ENCODE measurements around the gene UBE2I.
"Not testable (repeated sequence)": the region's sequence is repeated elsewhere in the genome, so short reads cannot be mapped to it uniquely, and the experiment has no call there.

Gene UBE2I

DNA sequence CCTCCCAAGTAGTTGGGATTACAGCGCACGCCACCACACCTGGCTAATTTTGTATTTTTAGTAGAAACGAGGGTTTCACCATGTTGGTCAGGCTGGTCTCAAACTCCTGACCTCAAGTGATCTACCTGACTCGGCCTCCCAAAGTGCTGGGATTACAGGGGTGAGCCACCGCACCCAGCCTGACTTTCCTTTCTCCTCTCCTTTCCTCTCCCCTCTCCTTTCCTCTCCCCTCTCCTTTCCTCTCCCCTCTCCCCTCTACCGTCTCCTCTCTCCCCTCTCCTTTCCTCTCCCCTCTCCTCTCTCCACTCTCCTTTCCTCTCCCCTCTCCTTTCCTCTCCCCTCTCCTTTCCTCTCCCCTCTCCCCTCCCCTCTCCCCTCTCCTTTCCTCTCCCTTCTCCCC lies 17.2 kb upstream of the UBE2I start:
- DNase-seq = not testable (repeated sequence)

DNA sequence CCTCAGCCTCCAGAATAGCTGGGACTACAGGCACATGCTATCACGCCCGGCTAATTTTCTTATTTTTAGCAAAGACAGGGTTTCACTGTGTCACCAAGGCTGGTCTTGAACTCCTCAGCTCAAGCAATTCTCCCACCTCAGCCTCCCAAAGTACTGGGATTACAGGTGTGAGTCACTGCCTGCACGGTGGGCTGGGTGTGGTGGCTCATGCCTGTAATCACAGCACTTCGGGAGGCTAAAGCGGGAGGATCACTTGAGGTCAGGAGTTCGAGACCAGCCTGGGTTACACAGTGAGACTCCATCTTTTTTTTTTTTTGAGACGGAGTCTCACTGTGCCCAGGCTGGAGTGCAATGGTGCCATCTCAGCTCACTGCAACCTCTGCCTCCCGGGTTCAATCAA lies 16.6 kb upstream of the UBE2I start:
- DNase-seq = not testable (repeated sequence)

DNA sequence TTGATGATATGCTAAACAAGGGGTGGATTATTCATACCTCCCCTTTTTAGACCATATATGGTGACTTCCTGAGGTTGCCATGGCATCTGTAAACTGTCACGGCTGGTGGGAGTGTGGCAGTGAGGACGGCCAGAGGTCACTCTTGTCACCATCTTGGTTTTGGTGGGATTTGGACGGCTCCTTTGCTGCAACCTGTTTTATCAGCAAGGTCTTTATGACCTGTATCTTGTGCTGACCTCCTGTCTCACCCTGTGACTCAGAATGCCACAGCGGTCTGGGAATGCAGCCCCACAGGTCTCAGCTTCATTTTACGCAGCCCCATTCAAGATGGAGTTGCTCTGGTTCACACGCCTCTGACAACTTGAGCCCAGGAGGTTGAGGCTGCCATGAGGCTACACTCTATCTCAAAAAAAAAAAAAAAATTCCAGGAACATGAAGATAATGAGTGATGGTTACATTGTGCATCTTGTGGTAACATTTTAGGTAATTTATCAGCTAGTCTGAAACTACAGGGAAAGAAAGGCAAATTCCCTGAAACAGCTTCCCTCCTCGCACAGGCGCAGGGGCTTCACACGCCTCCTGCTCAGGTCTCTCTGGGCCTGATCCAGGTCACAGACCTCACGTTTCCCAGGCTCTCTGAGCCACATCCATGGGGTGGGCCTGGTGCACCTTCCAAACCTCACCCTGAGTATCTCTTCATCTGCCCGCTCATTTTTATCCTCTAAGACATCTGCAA lies 15.3 kb upstream of the UBE2I start:
- no peak for DNase-seq

DNA sequence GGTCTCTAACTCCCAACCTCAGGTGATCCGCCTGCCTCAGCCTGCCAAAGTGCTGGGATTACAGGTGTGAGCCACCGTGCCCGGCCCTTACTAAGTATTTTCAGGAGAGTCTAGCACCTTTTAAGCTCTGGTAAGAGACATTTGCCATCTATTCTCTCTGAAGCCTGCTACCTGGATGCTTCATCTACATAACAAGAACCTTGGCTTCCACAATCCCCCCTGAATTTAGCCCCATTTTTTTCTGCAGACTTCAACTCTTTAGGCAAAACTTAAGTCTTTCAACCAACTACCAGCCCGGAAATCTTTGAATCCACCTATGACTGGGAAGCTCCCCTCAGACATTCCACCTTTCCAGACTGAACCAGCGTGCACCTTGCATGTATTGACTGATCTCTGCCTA lies 14.0 kb upstream of the UBE2I start:
- DNase-seq = no peak

DNA sequence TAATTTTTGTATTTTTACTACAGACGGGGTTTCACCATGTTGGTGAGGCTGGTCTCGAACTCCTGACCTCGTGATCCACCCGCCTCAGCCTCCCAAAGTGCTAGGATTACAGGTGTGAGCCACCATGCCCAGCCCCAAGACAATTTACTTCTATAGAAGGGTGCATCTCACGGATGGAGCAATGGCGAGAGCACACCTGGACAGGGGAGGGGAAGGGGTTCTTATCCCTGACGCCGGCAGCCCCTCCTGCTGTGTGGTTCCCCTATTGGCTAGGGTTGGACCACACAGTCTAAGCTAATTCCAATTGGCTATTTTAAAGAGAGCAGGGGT lies 12.8 kb upstream of the UBE2I start:
- DNase-seq = not testable (repeated sequence)

DNA sequence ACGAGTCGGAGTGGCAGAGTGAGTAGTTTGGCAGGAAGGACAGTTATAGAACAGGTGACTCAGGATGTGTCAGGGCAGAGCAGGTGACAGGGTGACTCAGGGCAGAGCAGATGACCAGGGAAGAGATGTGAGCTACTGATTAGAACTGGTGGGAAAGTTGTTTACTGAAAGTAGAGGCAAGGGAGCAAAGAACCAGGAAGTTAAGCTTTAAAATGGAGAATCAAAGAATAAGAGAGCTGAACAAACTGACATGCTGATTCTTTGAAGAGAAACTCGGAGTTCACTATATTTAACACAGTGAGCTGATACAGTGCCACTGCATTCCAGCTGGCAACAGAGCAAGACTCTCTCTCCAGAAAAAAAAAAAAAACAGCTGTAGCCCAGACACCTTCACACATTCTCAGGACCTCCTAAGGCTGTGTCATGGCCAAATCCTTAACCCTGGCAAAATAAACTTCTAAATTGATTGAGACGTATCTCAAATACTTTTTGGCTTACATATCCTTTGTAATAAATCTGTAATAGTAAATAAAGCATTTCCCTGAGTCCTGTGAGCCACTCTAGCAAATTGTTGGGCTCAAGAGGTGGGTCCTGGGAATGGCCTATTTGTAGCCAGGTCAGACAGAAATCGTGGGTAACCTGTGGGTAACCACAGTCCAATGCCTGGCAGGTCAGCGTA lies 12.3 kb upstream of the UBE2I start:
- DNase-seq = no peak

DNA sequence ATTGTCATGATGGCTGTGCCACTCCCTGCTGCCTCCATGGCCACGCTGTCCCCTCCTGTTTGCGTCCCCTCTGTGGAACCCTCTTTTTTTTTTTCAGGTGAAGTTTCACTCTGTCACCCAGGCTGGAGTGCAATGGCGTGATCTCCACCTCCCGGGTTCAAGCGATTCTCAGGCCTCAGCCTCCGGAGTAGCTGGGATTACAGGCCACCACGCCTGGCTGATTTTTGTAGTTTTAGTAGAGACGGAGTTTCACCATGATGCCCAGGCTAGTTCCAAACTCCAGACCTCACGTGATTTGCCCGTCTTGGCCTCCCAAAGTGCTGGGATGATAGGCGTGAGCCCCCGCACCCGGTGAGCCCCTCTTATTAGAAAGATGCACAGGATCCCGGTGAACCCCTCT lies 11.0 kb upstream of the UBE2I start:
- no peak for DNase-seq

DNA sequence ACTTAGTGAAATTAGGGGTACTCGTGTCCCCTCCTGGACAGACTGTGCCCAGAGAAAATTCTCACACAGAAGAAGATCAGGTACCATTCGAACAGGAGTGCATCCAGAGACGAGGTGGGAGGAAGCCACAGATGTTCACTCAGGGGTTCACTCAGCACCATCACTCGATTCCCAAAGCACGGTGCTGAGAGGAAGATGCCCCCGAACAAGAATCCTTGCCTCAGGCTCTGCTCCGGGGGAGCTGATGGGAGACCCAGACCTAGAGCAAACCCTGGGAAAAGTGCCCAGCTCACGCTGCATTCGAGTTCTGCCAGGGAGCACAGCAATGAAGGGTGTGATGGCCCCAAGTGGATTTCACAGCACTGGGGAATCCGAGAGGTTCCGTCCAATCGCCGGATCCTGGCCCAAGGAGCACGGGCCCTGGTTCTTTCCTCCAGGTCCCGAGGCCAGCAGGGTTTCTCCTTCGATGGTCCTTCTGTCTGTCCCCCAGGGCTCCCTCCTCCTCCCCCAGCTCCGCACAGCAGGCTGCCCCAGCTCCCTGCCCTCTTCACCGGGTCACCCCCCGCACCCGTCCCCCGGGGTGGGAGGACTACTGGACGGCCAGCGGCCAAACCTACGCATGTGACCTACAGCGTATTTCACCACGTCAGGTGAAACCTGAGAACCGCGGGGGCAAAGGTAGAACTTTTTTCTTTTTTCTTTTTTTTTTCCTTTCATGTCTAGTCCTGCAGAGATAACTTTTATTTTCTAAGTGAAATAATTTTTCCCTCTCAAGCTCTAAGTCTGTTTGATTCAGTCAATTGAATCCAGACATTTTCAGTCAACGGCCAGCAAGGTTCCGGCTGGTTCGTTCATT lies 10.2 kb upstream of the UBE2I start:
- DNase-seq = no peak

DNA sequence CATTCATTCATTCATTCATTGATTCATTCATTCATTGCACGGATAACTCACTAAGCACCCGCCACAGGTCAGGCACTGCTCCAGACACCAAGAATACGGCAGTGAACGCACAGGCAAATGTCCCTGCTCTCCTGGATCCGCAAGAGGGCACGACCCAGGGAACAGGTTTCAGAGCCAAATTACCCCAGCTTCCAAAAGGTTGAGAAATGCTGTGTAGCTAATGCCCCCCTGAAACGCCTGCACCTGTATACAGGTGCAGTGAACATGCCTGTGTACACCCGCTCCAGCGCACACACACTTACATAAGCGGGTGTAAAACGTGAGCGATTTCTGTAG lies 9.6 kb upstream of the UBE2I start:
- no peak for DNase-seq

DNA sequence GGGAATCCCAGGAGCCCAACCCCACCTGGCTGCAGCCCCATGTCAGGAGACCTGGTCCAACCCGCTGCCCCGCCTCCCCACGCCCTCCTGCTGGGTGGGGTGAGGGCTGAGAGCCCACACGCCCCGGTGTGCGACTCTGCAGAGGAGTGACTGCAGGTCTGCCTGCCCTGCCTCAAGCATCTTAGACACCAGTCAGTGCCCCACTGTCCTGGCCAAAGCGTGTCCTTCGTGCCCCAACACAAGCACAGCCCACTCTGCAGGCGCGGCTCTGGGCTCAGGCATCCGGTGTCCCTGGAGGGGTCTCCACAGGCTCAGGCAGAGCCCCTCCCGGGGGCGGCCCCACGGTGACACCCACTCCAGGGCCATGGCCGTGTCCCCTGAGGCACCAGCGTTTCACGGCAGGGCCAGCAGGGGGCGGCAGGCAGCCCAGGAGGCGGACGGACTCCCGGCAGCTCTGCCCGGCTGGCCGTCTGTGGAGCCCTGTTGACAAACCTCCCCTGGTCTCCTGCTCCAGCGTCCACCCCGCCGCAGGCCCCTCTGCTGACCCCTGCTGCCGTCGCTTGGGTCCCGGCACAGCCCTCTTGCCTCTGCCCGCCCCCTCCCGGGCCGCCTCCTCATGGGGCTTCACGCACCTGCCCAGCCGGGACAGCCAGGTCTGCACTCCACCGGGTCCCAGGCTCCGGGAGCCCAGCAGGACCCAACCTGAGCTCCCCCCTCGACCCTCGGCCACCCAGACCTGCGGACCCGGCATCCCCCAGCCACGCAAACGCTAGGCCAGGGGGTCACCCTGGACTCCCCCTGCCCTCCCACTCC lies 8.6 kb upstream of the UBE2I start:
- peak in 35 of 56 donors; percentile 4 to 70 (median 21) for DNase-seq

DNA sequence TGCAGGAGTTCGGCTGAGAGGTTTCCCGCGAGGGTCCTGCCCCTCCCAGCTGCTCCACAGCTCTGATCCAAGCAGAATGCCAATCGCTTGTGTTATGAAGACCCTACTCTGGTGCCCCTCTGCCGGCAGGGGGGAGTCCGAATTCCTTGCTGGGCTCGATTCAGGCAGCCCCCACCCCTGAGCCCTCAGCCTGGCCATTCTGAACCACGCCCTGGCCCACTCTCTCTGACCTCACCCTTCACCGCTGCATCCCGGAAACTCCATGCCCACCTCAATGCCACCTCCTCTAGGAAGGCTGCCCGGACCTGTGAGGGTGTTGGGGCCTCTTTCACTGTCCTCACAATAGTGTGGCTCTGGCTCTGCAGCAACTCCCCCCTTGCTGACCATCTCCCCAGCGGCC lies 7.9 kb upstream of the UBE2I start:
- DNase-seq = no peak

DNA sequence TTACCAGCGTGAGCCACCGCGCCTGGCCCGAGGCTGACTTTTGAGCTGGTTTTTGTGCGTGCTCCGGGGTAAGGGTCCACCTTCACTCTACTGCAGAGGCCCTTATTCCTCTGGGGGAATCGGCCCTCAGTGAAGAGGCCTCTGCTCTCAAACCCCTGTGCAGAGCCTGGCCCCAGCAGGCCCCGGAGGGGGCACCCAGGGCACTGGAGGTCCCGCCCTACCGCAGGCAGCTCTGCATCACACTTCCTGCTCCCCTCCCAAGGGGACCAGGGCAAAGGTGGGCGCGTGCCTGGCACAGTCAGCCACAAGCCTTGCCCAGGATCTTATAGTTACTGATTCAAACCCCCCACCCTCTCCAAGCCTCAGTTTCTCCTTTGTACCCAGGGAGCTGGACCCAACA lies 3.6 kb upstream of the UBE2I start:
- no peak for DNase-seq

DNA sequence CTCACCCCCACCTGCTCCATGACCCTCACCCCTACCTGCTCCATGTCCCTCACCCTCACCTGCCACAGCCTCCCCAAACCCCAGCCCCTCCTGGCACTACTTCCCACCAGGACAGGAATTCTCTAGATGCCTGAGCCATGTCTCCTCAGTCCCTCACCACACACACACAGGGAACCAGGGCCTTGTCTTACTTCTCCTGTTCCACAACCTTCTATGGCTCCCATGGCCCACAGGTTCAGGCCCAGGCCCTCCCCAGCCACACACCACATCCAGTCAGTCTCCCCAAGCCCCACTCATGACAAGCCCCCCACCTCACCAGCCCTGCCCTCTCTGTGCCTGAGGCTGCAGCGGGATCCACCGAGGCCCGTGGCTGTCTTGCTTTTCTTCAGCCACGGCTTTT lies 3.1 kb upstream of the UBE2I start:
- DNase-seq = no peak

DNA sequence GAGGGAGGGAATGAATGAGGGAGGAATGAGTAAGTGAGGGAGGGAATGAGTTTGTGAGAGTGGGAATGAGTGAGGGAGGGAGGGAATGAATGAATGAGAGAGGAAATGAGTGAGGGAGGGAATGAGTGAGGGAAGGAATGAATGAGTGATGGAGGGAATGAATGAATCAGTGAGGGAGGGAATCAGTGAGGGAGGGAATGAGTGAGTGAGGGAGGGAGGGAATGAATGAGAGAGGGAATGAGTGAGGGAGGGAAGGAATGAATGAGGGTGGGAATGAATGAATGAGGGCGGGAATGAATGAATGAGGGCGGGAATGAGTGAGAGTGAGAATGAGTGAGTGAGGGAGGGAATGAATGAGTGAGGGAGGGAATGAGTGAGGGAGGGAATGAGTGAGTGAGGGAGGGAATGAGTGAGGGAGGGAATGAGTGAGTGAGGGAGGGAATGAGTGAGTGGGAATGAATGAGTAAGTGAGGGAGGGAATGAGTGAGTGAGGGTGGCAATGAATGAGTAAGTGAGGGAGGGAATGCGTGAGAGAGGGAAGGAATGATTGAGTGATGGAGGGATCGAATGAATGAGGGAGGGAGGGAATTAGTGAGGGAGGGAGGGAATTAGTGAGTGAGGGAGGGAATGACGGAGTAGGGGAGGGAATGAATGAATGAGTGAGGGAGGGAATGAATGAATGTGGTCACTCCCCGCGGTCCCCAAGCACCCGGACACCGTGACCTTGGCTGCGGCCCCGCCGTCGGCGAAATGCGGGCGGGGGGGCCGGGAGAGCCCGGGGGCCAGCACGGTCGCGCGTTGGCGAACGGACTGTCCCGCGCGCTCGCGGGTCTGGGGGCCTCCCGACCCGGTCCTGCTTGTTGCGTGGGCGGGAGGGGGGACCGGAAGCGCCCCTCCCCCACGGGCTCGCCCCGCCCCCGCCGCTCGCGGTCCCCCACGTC lies 1.1 kb upstream of the UBE2I start:
- DNase-seq = peak in 2 of 56 donors; percentile 53 to 86

DNA sequence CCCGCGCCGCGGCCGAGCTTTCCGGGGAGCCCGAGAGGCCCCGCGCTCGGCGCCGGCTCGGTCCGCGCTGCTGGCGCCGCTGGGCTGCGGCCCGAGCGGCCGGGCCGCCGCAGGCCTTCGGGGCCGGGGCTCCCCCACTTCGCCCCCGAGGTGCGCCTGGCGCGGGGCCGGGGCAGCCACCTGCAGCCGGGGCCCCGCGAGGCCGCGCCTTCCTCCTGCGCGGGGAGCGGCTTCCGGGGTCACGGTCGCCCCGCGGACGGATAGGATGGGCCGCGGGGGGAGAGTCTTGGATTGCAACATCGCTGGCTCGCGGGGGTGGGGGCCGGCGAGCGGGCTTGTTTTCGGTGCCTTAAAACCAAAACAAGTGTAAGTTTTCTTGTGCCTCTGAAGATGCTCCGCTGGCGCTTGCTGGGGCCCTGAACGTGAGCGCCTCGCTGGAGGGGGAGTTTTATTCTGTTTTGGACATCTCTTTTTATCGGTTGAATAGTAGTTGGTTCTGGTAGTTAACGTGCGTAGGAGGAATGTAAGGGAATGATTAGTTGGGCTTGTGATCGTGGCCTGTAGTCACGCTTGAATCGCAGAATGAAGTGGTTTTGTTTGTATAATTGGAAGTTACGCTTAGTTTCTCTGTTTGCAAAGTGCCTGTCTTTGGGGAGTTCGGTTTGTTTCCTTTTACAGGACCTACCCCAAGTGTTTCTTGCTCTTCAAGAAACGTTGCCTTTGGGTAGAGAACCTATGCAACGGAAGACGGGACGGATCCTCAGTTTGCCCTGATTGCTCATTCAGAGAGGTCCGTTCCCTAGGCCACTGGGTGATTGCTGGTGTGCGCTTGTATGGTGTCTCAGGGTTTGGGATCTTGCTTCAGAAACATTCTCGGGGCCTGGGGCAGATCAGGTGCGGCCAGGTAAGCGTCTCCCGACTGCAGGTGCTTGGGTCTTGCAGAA lies 724 bp downstream of the UBE2I start:
- DNase-seq = peak in 2 of 56 donors; percentile 10 to 19

DNA sequence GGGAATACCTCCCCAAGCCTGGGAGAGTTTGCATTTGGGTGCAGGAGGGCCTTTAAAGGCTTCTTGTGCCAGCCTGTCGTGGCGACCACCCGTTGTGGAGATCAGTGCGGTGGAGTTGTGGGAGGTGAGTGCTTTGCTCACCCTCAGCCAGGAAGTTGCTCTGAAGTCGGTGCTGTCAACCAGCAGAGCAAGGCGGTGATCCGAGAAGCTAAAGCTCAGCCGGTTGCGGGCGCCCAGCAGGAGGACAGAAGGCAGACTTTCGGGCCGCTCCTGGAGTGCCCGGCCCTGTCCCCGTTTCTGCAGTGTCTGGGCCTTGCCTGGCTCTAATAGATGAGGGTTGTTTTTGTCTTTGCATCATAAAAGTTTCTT lies 1.4 kb downstream of the UBE2I start:
- no peak for DNase-seq

DNA sequence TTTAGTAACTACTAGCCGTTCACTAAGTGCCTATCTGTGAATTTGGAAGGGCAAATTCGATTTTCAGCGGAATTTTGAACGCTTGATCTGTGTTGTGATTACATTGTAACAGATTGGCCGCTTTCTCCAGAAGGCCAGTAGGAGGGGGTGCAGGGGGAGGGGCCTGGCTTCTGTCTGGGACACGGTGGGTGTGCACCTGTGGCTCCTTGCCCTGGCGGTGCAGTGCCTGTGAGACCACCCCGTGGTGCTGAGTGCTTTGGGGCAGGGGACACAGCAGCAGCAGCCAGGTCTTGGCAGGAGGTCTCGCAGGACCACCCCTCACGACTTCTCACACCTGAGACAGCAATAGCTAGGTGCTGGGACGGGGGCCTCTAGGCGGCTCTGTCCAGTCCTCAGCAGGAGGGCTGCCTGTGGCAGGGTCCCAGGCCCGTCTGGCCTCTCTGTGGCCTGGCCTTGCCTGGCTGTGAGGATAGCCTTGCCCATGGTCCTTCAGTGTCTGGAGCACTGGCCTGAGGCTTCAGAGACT lies 1.8 kb downstream of the UBE2I start:
- no peak for DNase-seq

DNA sequence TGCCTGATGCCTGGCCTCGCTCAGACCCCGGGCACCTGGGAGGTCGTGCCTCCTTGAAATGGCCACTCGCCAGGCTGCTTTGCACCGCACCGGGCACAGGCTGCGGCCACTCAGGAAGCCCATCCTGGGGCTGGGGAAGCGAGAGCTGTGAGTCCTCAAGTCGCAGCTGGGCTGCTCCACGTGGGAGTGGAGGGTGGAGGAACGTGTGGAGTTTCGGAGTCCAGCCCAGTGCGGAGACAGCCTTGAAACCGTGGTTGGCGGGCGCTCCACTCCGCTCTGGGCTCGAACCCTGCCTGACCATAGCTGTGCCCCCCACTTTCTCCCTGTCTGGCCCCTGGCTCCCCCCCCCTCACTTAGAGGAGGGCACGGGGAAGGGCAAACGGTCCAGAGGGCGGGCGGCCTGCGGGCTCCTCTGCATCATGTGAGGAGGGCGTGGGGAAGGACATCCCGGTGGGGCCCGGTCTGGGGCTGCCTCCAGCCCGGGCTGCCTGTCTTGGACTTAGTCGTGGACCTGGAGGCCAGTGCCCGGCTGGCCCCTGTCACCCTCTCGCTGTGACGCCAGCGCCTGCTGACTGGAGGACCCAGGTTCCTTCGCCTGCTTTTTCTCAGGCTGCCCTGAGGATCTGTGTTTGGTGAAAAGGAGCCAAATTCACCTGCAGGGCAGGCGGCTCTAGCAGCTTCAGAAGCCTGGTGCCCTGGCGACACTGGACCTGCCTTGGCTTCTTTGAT lies 2.5 kb downstream of the UBE2I start:
- DNase-seq = peak in 1 of 56 donors; percentile 11

DNA sequence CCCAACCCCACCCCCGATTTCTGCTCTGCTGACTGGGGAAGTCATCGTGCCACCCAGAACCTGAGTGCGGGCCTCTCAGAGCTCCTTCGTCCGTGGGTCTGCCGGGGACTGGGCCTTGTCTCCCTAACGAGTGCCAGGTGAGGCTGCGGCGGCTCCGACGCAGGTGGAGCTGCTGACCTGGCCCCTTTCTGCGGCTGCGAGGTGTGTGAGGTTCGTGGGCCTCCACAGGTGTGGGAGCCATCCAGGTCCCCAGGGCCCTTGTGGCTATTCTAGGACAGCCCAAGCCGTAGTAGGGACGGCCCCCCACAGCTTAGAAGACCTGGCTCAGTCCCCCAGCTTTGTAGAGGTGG lies 3.0 kb downstream of the UBE2I start:
- DNase-seq = no peak

Measured in amygdala (tissue), 56 donors.